A549 (cell line): ENCODE results near the gene MSI2. TPM values are rescaled to one million over a fixed set of nuclear protein-coding genes. Genes with fewer than 3 reads are reported as not detected.

Experiments
- ATAC-seq, 2 experiments: fragments of 200-7000 bp in 1 of 2; fragments of >200 bp in 1 of 2; cut with Nextera tagmentation in 1 of 2; cut with Tn5 transposase in 1 of 2; 3 replicates each; pipeline versions ENCODE4 v1.8.0 to v1.9.1; 2018 to 2020; ENCODE audit warnings: mild to moderate bottlenecking in 1 of 2, moderate library complexity in 1 of 2
- CTCF ChIA-PET: fragments of 300-600 bp; sonication (Branson Sonifier 250); formaldehyde crosslinking; extraction: SDS; loops from one replicate; lab custom pipeline; 2021; ENCODE audit warnings: antibody characterized with exemption, inconsistent platforms; lab: Yijun Ruan, JAX
- POLR2A ChIA-PET: fragments of 350-600 bp; formaldehyde crosslinking; extraction: SDS; loops from one replicate; lab custom pipeline; 2021; ENCODE audit warnings: antibody characterized with exemption, inconsistent platforms; lab: Yijun Ruan, JAX
- DNase-seq, 2 experiments: peaks; one replicate each; pipeline versions ENCODE4 v3.0.0 to v3.0.0-alpha.2; 2011 to 2016; ENCODE audit warnings: low read depth in 1 of 2, low spot score in 1 of 2
- FAIRE-seq: peaks from 2 replicates; lab custom pipeline; 2011; peaks lifted over from hg19 to GRCh38; lab: Jason Lieb, UNC
- H3K27ac ChIP-seq, 2 experiments: fragments of >200 bp; sonication (Bioruptor Twin); formaldehyde crosslinking; 3 replicates each; pipeline ENCODE4 v1.5.1; 2016 to 2017
- H3K4me1 ChIP-seq: fragments of >200 bp; sonication (Bioruptor Twin); formaldehyde crosslinking; 3 replicates; pipeline ENCODE4 v1.6.1; 2016
- H3K4me2 ChIP-seq: fragments of >200 bp; sonication (Bioruptor Twin); formaldehyde crosslinking; 3 replicates; pipeline ENCODE4 v1.6.1; 2016
- H3K4me3 ChIP-seq: fragments of >200 bp; sonication (Bioruptor Twin); formaldehyde crosslinking; 3 replicates; pipeline ENCODE4 v1.5.1; 2016
- H3K9me3 ChIP-seq: fragments of >200 bp; sonication (Bioruptor Twin); formaldehyde crosslinking; 3 replicates; pipeline ENCODE4 v1.6.1; 2016
- BHLHE40 ChIP-seq: IDR thresholded peaks from 2 replicates; pipeline ENCODE4 v1.6.1; 2012; ENCODE audit warnings: low read depth, low read length, inconsistent platforms
- CBX8 ChIP-seq: fragments of 200-600 bp; sonication (generic); IDR thresholded peaks from 2 replicates; pipeline ENCODE4 v1.6.1; 2016
- CHD4 ChIP-seq: fragments of 200-600 bp; sonication (generic); IDR thresholded peaks from 2 replicates; pipeline ENCODE4 v1.6.1; 2016; ENCODE audit warnings: antibody characterized with exemption, mild to moderate bottlenecking, borderline replicate concordance
- CTCF ChIP-seq: fragments of >200 bp; sonication (Bioruptor Twin); formaldehyde crosslinking; IDR thresholded peaks from 3 replicates; pipeline ENCODE4 v1.5.1; 2016
- EHF ChIP-seq: fragments of 250-450 bp; sonication (Bioruptor Pico); IDR thresholded peaks from 2 replicates; pipeline ENCODE4 v1.5.0; 2020; ENCODE audit warnings: mild to moderate bottlenecking
- EHMT2 ChIP-seq: fragments of 200-600 bp; sonication (generic); IDR thresholded peaks from 2 replicates; pipeline ENCODE4 v1.6.1; 2016; ENCODE audit warnings: antibody characterized with exemption, low read depth, mild to moderate bottlenecking, moderate library complexity
- ELK1 ChIP-seq: fragments of 150-350 bp; IDR thresholded peaks from 2 replicates; pipeline ENCODE4 v1.6.1; 2014; ENCODE audit warnings: low read depth, mild to moderate bottlenecking, low read length
- EP300 ChIP-seq, 2 experiments: fragments of >200 bp; sonication (Bioruptor Twin); formaldehyde crosslinking; IDR thresholded peaks; 2 replicates in 1 of 2; 3 replicates in 1 of 2; pipeline ENCODE4 v1.6.1; 2016 to 2017
- GATA3 ChIP-seq: IDR thresholded peaks from 2 replicates; pipeline ENCODE4 v1.6.1; 2012; ENCODE audit warnings: borderline replicate concordance
- HDAC2 ChIP-seq: fragments of 200-600 bp; sonication (generic); IDR thresholded peaks from 2 replicates; pipeline ENCODE4 v1.6.1; 2016
- HES2 ChIP-seq: fragments of >200 bp; sonication (Bioruptor Twin); formaldehyde crosslinking; IDR thresholded peaks from 2 replicates; pipeline ENCODE4 v1.6.1; 2016
- HEYL ChIP-seq: fragments of 250-450 bp; sonication (Bioruptor Pico); IDR thresholded peaks from 2 replicates; pipeline ENCODE4 v1.8.0; 2021; ENCODE audit warnings: mild to moderate bottlenecking, moderate library complexity
- HOXB13 ChIP-seq: fragments of 250-450 bp; sonication (Bioruptor Pico); IDR thresholded peaks from 2 replicates; pipeline ENCODE4 v1.5.0; 2020; ENCODE audit warnings: low read depth, mild to moderate bottlenecking, moderate library complexity
- KDM1A ChIP-seq: fragments of 200-600 bp; sonication (generic); IDR thresholded peaks from 2 replicates; pipeline ENCODE4 v1.6.1; 2016; ENCODE audit warnings: low read depth, mild to moderate bottlenecking
- KDM5A ChIP-seq: fragments of 200-600 bp; sonication (generic); IDR thresholded peaks from 2 replicates; pipeline ENCODE4 v1.6.1; 2016; ENCODE audit warnings: antibody characterized with exemption, mild to moderate bottlenecking
- MAZ ChIP-seq: fragments of 150-350 bp; IDR thresholded peaks from 2 replicates; pipeline ENCODE4 v1.6.1; 2014; ENCODE audit warnings: antibody characterized with exemption, low read depth, low read length, borderline replicate concordance
- NFE2L2 ChIP-seq: fragments of 150-350 bp; conservative IDR thresholded peaks from 2 replicates; pipeline ENCODE4 v1.6.1; 2014; ENCODE audit warnings: low read length
- NPAS2 ChIP-seq: fragments of 250-450 bp; sonication (Bioruptor Pico); IDR thresholded peaks from 2 replicates; pipeline ENCODE4 v1.8.0; 2022; ENCODE audit warnings: mild to moderate bottlenecking, moderate library complexity, borderline replicate concordance
- PHF8 ChIP-seq: fragments of 200-600 bp; sonication (generic); IDR thresholded peaks from 2 replicates; pipeline ENCODE4 v1.6.1; 2016; ENCODE audit warnings: low read depth, mild to moderate bottlenecking, antibody characterized with exemption, moderate library complexity, borderline replicate concordance
- RARB ChIP-seq: fragments of 250-450 bp; sonication (Bioruptor Pico); IDR thresholded peaks from 2 replicates; pipeline ENCODE4 v1.8.0; 2021; ENCODE audit warnings: mild to moderate bottlenecking, moderate library complexity
- RCOR1 ChIP-seq: fragments of 150-350 bp; IDR thresholded peaks from 2 replicates; pipeline ENCODE4 v1.6.1; 2014; ENCODE audit warnings: antibody characterized with exemption, low read length, low read depth
- RFX5 ChIP-seq: fragments of 450-650 bp; IDR thresholded peaks from 2 replicates; pipeline ENCODE4 v1.7.1; 2014; ENCODE audit warnings: antibody characterized with exemption, mild to moderate bottlenecking, moderate library complexity
- SMC3 ChIP-seq: fragments of >200 bp; sonication (Bioruptor Twin); formaldehyde crosslinking; IDR thresholded peaks from 3 replicates; pipeline ENCODE4 v1.6.1; 2018; ENCODE audit warnings: inconsistent platforms
- TP53 ChIP-seq: fragments of 250-450 bp; sonication (Bioruptor Pico); IDR thresholded peaks from 2 replicates; pipeline ENCODE4 v1.5.0; 2021; ENCODE audit warnings: mild to moderate bottlenecking, moderate library complexity
- ZFP36 ChIP-seq: fragments of 450-650 bp; IDR thresholded peaks from 2 replicates; pipeline ENCODE4 v1.6.1; 2014; ENCODE audit warnings: borderline replicate concordance; ENCODE audit not compliant: partially characterized antibody
- ZNF302 ChIP-seq: fragments of 250-450 bp; sonication (Bioruptor Pico); IDR thresholded peaks from 2 replicates; pipeline ENCODE4 v1.9.0; 2021; ENCODE audit warnings: inconsistent platforms, mild to moderate bottlenecking, moderate library complexity
- WGBS: methylation state at CpG from one replicate; pipeline ENCODE4 v1.1.6; 2017; ENCODE audit errors: missing lambda C conversion rate; 5-methylcytosine and 5-hydroxymethylcytosine counted together
- polyA plus RNA-seq, 4 experiments: library from polyadenylated mRNA; depleted of rRNA in 3 of 4; stranded (reverse); fragments of >200 nt; fragmentation: RNase III in 1 of 4; extraction: RNeasy Plus Mini Kit Qiagen cat#74134 plus additional on column Dnase treatment in 1 of 4; gene quantifications; 2 replicates in 3 of 4; 3 replicates in 1 of 4; pipeline ENCODE4 v1.2.3, GENCODE V29; 2011 to 2017
- TF ChIP-seq, protein P1 (sequence below): IDR thresholded peaks from 2 replicates; pipeline ENCODE4 v1.6.1; 2012; ENCODE audit warnings: low read depth, borderline replicate concordance
- TF ChIP-seq, protein P2 (sequence below): fragments of 200-600 bp; sonication (generic); IDR thresholded peaks from 2 replicates; pipeline ENCODE4 v1.6.1; 2016; ENCODE audit warnings: antibody characterized with exemption, mild to moderate bottlenecking, moderate library complexity

The MSI2 gene
- polyA plus RNA-seq, 2 of the 4 experiments (the other 2 are of a cell fraction): 43.6 to 44.4 TPM

DNA sequence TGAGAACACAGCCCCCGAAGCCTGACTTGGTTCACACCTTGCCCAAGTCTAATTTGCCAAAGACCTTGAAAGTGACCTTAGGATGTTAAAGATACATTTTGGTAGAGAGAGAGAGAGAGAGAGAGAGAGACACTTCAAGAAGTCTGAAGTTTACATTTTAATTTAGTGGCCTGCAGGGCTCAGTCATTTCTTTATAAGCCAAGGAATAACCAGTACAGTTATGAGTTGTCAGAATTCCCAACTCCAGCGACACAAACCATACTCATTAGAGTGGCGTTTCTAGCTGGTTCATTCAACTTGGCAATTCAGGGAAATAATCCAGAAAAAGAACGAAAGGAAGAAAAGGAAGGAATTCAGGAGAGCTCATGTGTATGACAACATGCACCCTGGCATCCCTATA, 284.7 kb downstream of the MSI2 start:
- WGBS: 86% methylated on average over 4 of the region's 4 CpGs
- no peak for TF ChIP-seq RFX5
- TF ChIP-seq TP53 (CRISPR knock-in tag): no peak
- TF ChIP-seq SMC3: no peak
- no peak for TF ChIP-seq PHF8
- TF ChIP-seq HEYL: no peak
- no peak for TF ChIP-seq MAZ
- no peak for TF ChIP-seq ZNF302 (CRISPR knock-in tag)
- TF ChIP-seq NPAS2 (CRISPR knock-in tag): no peak
- TF ChIP-seq KDM5A: no peak
- no peak for TF ChIP-seq CBX8
- TF ChIP-seq, all 56 proteins: peak for 0
- FAIRE-seq (no peak), DNase-seq (no peak), ATAC-seq (no peak)
- H3K9me3 ChIP-seq: no peaks in the 10 kb centered on the region
- H3K4me1 ChIP-seq: peaks cover 77% of the 10 kb centered on the region
- ChIA-PET CTCF (interaction anchor here (0.6 to 6.2 kb wide), 9 partner anchors 8 to 298 kb away, joined by 3 to 24 read pairs (median 4); no protein-coding TSS in a partner anchor), POLR2A (interaction anchor here (0.7 to 1.0 kb wide), 2 partner anchors 8 to 13 kb away, joined by 3 read pairs; no protein-coding TSS in a partner anchor)
- H3K4me2 ChIP-seq: peak overlapping the region; percentile 74
- H3K27ac ChIP-seq: peak overlapping the region; percentile 69 to 75
- no peak overlapping the region for H3K4me3 ChIP-seq

DNA sequence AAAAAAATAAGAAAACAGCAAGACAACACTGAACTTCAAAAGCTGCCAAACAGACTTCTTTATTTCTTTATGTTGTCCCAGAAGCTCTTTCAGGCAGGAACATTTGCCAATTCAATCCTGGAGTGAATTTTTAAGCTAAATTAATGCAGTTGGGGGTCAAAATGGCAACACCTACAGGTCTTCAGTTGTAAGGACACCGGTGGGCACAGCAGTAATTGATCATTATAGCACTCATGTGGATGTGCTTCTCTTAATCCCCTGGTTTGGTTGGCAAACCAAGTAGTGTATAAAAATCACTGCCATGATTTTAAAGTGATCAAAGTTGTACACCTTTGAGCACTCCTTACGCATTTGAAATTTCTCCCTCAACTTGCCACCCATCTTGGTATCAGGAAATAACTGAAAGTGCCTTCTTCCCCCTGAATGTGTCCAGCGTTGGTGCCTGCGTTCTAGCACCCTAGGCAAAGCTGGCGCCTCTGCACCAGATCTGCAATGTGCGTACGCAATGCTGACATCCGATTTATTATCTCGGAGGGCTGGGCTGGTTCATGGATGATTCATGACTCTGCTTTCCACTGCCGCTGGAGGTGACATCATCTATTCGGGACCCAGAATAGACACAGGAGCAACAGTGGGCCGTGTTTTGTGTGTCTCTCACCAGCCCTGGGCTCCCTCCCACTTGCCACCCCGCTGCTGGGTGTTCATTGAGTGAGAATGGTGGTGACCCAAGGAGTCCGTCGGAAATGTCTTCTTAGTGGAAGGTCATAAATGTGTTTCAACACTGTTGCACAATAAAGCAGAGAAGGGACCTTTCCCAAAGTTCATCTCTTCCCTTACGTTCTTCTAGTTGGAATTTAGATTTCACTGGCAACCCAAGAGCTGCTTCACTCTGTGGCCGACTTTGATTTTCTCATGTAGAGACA, 285.4 kb downstream of the MSI2 start:
- Histone ChIP-seq H3K4me2 (peak overlapping the region; percentile 74), H3K9me3 (no peaks in the 10 kb centered on the region), H3K4me1 (peaks cover 70% of the 10 kb centered on the region), H3K27ac (peak overlapping the region; percentile 69 to 75), H3K4me3 (0 out of 3 replicates have a peak overlapping the region, but pooled peaks have one; percentile 5)
- ATAC-seq: peak; percentile 97
- ChIA-PET POLR2A (interaction anchor here (0.7 to 1.0 kb wide), 2 partner anchors 13 to 33 kb away, joined by 3 to 4 read pairs; no protein-coding TSS in a partner anchor), CTCF (interaction anchor here (0.6 to 6.2 kb wide), 10 partner anchors 8 to 299 kb away, joined by 3 to 24 read pairs (median 4); no protein-coding TSS in a partner anchor)
- peak; percentile 85 to 97 for DNase-seq
- 22% methylated on average over 17 of the region's 17 CpGs for WGBS
- FAIRE-seq: peak; percentile 97
- TF ChIP-seq ZNF302 (CRISPR knock-in tag): no peak
- TF ChIP-seq SMC3: peak; percentile 28; the same call in 1 of the 3 replicates
- no peak for TF ChIP-seq PHF8
- no peak for TF ChIP-seq CTCF
- TF ChIP-seq NFE2L2: no peak
- TF ChIP-seq RCOR1: no peak
- TF ChIP-seq HDAC2: no peak
- TF ChIP-seq BHLHE40: no peak
- no peak for TF ChIP-seq ELK1
- no peak; the same call in 1 of the 2 replicates for TF ChIP-seq GATA3
- no peak for TF ChIP-seq ZFP36
- TF ChIP-seq, protein P1, sequence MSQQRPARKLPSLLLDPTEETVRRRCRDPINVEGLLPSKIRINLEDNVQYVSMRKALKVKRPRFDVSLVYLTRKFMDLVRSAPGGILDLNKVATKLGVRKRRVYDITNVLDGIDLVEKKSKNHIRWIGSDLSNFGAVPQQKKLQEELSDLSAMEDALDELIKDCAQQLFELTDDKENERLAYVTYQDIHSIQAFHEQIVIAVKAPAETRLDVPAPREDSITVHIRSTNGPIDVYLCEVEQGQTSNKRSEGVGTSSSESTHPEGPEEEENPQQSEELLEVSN: no peak
- 0 out of 5 replicates have a peak, but pooled peaks of 1 of the 2 experiments have one; percentile 45 for TF ChIP-seq EP300 (IDR thresholded peaks at IDR 0.05)
- no peak for TF ChIP-seq CHD4
- TF ChIP-seq RARB (CRISPR knock-in tag): no peak
- TF ChIP-seq, protein P2, sequence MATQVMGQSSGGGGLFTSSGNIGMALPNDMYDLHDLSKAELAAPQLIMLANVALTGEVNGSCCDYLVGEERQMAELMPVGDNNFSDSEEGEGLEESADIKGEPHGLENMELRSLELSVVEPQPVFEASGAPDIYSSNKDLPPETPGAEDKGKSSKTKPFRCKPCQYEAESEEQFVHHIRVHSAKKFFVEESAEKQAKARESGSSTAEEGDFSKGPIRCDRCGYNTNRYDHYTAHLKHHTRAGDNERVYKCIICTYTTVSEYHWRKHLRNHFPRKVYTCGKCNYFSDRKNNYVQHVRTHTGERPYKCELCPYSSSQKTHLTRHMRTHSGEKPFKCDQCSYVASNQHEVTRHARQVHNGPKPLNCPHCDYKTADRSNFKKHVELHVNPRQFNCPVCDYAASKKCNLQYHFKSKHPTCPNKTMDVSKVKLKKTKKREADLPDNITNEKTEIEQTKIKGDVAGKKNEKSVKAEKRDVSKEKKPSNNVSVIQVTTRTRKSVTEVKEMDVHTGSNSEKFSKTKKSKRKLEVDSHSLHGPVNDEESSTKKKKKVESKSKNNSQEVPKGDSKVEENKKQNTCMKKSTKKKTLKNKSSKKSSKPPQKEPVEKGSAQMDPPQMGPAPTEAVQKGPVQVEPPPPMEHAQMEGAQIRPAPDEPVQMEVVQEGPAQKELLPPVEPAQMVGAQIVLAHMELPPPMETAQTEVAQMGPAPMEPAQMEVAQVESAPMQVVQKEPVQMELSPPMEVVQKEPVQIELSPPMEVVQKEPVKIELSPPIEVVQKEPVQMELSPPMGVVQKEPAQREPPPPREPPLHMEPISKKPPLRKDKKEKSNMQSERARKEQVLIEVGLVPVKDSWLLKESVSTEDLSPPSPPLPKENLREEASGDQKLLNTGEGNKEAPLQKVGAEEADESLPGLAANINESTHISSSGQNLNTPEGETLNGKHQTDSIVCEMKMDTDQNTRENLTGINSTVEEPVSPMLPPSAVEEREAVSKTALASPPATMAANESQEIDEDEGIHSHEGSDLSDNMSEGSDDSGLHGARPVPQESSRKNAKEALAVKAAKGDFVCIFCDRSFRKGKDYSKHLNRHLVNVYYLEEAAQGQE: no peak
- no peak for TF ChIP-seq HOXB13 (CRISPR knock-in tag)
- no peak for TF ChIP-seq KDM1A
- 0 out of 2 replicates have a peak, but pooled peaks have one; percentile 10 for TF ChIP-seq HES2
- no peak for TF ChIP-seq EHMT2
- no peak for TF ChIP-seq HEYL
- no peak for TF ChIP-seq EHF (CRISPR knock-in tag)
